ENCODE results near the gene FANCG. TPM values are rescaled to one million over a fixed set of nuclear protein-coding genes. Genes with fewer than 3 reads are reported as not detected.

The FANCG gene
- total RNA-seq, 1 experiment from 2014 or later = 46.2 TPM

DNA sequence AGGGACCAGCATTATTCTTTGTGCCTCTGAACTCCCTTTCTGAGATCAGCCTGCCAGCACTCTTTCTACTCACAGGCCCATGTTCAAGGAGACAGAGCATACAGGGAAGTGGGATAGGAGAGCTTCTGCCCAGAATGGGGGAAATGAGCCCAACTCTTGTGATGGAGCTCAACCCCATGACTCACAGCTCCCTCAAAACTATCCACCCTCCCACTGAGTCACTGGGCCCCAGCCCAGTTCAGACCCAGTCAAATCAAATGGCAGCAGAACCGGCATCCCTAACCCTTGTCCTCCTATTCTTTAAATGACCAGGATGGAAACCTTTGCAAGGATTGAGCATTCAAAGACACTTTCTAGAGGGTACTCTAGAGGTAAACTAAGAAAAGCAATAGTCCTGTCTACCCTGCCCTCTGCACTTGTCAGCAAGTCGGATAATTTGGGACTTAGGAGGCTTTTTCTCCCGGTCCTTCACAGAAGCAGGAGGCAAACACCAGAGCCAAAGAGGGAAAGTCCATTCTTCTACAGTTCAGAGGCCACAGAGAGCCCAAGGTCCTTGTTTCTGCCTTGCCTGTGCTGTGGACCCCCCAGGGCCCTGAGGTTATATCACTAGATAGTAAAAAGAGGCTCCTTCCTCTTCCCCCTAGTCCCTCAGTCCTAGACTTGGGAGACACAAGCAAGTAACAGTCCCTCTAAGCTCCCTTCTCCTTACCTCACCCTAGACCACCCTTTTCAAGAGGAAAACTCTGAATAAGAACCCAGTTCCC, 32.7 kb upstream of the FANCG start:
- no peaks in the 10 kb centered on the region for H3K27me3 Mint-ChIP-seq (ENCODE audit: unreplicated experiment)
- peak overlapping the region; percentile 40 for H3K27ac Mint-ChIP-seq (ENCODE audit: unreplicated experiment)
- peaks cover 2% of the 10 kb centered on the region for H3K9me3 Mint-ChIP-seq (ENCODE audit: low read depth, unreplicated experiment)
- H3K4me3 Mint-ChIP-seq (ENCODE audit: low read depth, unreplicated experiment) = peak overlapping the region; percentile 67
- CTCF ChIA-PET = no interaction called here
- H3K36me3 Mint-ChIP-seq (ENCODE audit: insufficient read depth, unreplicated experiment) = peaks cover 72% of the 10 kb centered on the region
- BruUV-seq (replicated peaks) = no TSS peak
- TF ChIP-seq, protein P1, sequence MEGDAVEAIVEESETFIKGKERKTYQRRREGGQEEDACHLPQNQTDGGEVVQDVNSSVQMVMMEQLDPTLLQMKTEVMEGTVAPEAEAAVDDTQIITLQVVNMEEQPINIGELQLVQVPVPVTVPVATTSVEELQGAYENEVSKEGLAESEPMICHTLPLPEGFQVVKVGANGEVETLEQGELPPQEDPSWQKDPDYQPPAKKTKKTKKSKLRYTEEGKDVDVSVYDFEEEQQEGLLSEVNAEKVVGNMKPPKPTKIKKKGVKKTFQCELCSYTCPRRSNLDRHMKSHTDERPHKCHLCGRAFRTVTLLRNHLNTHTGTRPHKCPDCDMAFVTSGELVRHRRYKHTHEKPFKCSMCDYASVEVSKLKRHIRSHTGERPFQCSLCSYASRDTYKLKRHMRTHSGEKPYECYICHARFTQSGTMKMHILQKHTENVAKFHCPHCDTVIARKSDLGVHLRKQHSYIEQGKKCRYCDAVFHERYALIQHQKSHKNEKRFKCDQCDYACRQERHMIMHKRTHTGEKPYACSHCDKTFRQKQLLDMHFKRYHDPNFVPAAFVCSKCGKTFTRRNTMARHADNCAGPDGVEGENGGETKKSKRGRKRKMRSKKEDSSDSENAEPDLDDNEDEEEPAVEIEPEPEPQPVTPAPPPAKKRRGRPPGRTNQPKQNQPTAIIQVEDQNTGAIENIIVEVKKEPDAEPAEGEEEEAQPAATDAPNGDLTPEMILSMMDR (IDR thresholded peaks at IDR 0.05; ENCODE audit: unreplicated experiment) = no peak
- DNase-seq = no peak
- H3K4me1 Mint-ChIP-seq (ENCODE audit: low read depth, unreplicated experiment) = peaks cover 43% of the 10 kb centered on the region
- intact Hi-C loops (cut with micrococcal nuclease; ENCODE audit: unreplicated experiment) = loop anchor here (5.0 kb wide), 1 partner anchor 310 kb away; no protein-coding TSS in a partner anchor

DNA sequence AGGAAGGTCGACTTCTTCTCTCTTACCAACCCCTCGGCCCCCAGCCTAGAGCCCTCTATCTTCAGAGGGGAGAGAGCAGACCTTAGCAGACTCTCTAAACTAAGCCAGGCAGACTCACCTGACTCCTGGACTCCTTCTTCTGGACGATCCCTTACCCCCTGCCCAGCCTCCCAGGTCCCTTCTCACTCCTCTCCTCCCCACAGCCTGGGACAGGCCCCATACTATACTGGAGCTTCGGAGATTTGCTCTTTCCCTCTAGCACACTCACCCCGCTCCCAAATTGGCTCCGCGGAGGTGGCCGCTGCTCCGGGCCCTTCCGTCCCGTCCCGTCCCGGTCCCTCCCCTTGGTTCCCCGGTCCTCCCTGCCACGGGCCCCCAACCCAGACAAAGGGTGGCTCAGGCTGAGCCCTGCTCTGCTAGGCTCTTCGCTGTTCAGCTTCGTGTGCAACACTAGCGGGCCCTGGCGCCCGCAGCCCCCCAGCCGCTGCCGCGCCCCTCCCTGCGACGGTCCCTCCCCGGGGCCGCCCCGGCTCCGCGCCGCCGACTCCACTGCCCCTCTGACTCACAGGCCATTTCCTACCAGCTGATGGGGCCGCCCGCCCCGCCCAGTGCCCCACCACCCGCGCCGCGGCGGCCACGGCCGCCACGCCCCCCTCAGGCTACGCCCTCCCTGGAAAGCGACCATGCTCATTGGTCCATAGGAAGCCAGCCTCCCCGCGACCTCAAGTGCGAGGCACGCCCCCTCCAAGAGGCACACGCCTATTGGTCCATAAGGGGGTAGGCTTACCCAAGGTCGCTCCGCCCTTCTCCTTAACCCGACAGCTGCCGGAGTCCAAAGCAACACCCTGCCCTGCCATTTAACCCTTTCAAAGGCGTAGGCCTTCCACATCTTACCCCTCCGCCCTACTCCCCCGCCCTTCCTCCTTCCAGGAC, 31.5 kb upstream of the FANCG start:
- peak overlapping the region; percentile 40 for H3K27ac Mint-ChIP-seq (ENCODE audit: unreplicated experiment)
- CTCF ChIA-PET = interaction anchor here (0.9 kb wide), 1 partner anchor 19 kb away, joined by 3 read pairs; no protein-coding TSS in a partner anchor
- H3K36me3 Mint-ChIP-seq (ENCODE audit: insufficient read depth, unreplicated experiment) = peaks cover 72% of the 10 kb centered on the region
- H3K9me3 Mint-ChIP-seq (ENCODE audit: low read depth, unreplicated experiment) = peaks cover 2% of the 10 kb centered on the region
- H3K27me3 Mint-ChIP-seq (ENCODE audit: unreplicated experiment) = no peaks in the 10 kb centered on the region
- intact Hi-C loops (cut with micrococcal nuclease; ENCODE audit: unreplicated experiment) = loop anchor here (5.0 kb wide), 1 partner anchor 311 kb away; no protein-coding TSS in a partner anchor
- peaks cover 38% of the 10 kb centered on the region for H3K4me1 Mint-ChIP-seq (ENCODE audit: low read depth, unreplicated experiment)
- TF ChIP-seq, protein P1 (IDR thresholded peaks at IDR 0.05; ENCODE audit: unreplicated experiment) = no peak
- DNase-seq = peak; percentile 92
- no TSS peak for BruUV-seq (replicated peaks)
- peak overlapping the region; percentile 67 for H3K4me3 Mint-ChIP-seq (ENCODE audit: low read depth, unreplicated experiment)

DNA sequence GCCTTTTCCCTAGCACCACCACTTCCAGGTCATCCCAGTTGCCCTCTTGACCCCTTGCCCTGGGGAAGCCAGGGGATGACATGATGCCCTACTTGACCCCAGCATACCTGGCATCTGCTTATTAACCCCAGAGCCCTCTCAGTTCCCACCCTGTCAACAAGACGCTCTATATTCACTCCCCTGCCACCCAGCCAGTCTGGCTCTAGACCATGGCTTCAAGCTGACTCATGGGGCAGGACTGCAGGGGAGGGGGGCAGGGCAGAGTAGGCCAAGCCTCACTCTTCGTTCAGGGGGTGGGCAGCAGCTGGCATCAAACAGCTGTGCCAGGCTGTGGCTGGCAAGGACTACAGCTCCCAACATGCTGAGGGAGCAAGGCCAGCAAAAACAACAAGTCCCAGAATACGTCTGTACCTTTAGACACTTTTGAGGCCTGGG, 30.6 kb upstream of the FANCG start:
- Mint-ChIP-seq H3K4me3 (ENCODE audit: low read depth, unreplicated experiment) (peak overlapping the region; percentile 67), H3K27ac (ENCODE audit: unreplicated experiment) (peak overlapping the region; percentile 40), H3K4me1 (ENCODE audit: low read depth, unreplicated experiment) (peaks cover 36% of the 10 kb centered on the region), H3K9me3 (ENCODE audit: low read depth, unreplicated experiment) (peaks cover 2% of the 10 kb centered on the region), H3K36me3 (ENCODE audit: insufficient read depth, unreplicated experiment) (peaks cover 66% of the 10 kb centered on the region), H3K27me3 (ENCODE audit: unreplicated experiment) (no peaks in the 10 kb centered on the region)
- TF ChIP-seq, protein P1 (IDR thresholded peaks at IDR 0.05; ENCODE audit: unreplicated experiment) = no peak
- CTCF ChIA-PET = no interaction called here
- BruUV-seq (replicated peaks) = no TSS peak
- peak; percentile 52 for DNase-seq
- intact Hi-C loops (cut with micrococcal nuclease; ENCODE audit: unreplicated experiment) = loop anchor here (5.0 kb wide), 1 partner anchor 312 kb away; no protein-coding TSS in a partner anchor

DNA sequence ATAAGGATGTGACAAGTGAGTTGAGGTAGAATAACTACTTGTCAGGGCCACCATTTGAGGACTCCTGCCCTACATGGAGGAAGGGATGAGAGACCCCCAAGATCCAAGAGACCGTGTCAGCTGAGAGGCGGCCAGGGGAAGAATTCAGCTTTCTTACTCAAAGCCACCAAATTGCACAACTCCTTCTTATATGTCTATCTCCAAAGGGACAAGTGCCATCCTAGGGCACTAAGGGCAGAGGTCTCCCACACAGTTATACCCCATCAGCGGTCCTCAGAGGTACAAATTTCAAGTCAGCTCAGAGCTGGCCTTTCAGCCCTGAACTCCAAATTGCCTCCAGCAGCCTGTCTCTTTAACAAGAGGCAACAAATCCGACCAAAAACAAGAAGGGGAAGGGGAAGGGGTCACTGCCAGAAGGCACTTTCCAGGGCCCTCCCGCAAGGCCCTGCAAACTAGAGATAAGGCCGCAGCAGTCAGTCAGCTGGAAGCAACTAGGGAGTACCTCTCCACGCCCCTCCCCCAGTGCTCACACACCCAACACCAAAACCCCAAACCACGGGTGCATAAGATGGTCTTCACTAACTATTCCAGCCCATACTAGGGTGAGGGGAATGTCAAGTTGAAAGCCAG, 29.3 kb upstream of the FANCG start:
- CTCF ChIA-PET = interaction anchor here (0.5 to 0.6 kb wide), 2 partner anchors 26 to 29 kb away, joined by 4 to 5 read pairs; no protein-coding TSS in a partner anchor
- Mint-ChIP-seq H3K9me3 (ENCODE audit: low read depth, unreplicated experiment) (peaks cover 2% of the 10 kb centered on the region), H3K27ac (ENCODE audit: unreplicated experiment) (no peak overlapping the region), H3K27me3 (ENCODE audit: unreplicated experiment) (no peaks in the 10 kb centered on the region), H3K36me3 (ENCODE audit: insufficient read depth, unreplicated experiment) (peaks cover 57% of the 10 kb centered on the region), H3K4me1 (ENCODE audit: low read depth, unreplicated experiment) (peaks cover 29% of the 10 kb centered on the region), H3K4me3 (ENCODE audit: low read depth, unreplicated experiment) (no peak overlapping the region)
- TF ChIP-seq, protein P1 (IDR thresholded peaks at IDR 0.05; ENCODE audit: unreplicated experiment) = no peak
- BruUV-seq (replicated peaks) = no TSS peak
- DNase-seq = no peak
- intact Hi-C loops (cut with micrococcal nuclease; ENCODE audit: unreplicated experiment) = no loop called here

All from Calu3 (cell line).